ENCODE data around the gene SIGLEC15. TPM values are rescaled to one million over a fixed set of nuclear protein-coding genes. Genes with fewer than 3 reads are reported as not detected.
"Not testable (repeated sequence)": the region's sequence is repeated elsewhere in the genome, so short reads cannot be mapped to it uniquely, and the experiment has no call there.

SIGLEC15 gene
- total and polyA plus RNA-seq, 12 donors, result 0.03 to 0.38 (median 0.20) TPM; not detected in 6

- Histone ChIP-seq H3K4me1 (no peaks in the 10 kb centered on the region), H3K4me3 (no peak overlapping the region), H3K27ac (no peak overlapping the region), H3K9me3 (no peaks in the 10 kb centered on the region), H3K27me3 (peaks cover 0 to under 1% (median 0%) of the 10 kb centered on the region in 7 donors), H3K36me3 (peaks cover 0 to 20% (median 0%) of the 10 kb centered on the region in 9 donors)
- intact Hi-C loops (cut with DNase I), result loop anchor here in 1 of 10 donors (10.0 kb wide), 1 partner anchor 121 kb away; the partner anchor contains the start of gene SLC14A1
- TF ChIP-seq, protein P1, sequence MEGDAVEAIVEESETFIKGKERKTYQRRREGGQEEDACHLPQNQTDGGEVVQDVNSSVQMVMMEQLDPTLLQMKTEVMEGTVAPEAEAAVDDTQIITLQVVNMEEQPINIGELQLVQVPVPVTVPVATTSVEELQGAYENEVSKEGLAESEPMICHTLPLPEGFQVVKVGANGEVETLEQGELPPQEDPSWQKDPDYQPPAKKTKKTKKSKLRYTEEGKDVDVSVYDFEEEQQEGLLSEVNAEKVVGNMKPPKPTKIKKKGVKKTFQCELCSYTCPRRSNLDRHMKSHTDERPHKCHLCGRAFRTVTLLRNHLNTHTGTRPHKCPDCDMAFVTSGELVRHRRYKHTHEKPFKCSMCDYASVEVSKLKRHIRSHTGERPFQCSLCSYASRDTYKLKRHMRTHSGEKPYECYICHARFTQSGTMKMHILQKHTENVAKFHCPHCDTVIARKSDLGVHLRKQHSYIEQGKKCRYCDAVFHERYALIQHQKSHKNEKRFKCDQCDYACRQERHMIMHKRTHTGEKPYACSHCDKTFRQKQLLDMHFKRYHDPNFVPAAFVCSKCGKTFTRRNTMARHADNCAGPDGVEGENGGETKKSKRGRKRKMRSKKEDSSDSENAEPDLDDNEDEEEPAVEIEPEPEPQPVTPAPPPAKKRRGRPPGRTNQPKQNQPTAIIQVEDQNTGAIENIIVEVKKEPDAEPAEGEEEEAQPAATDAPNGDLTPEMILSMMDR (IDR thresholded peaks at IDR 0.05), result no peak
- DNase-seq (no peak), ATAC-seq (peak in 1 of 8 donors; percentile 10)
- 40 to 51% methylated on average over 8 of the region's 8 CpGs for WGBS, 2 donors
Observed at GRCh38 chr18:45845410-45845809, 19.9 kb downstream of the SIGLEC15 start.

DNA sequence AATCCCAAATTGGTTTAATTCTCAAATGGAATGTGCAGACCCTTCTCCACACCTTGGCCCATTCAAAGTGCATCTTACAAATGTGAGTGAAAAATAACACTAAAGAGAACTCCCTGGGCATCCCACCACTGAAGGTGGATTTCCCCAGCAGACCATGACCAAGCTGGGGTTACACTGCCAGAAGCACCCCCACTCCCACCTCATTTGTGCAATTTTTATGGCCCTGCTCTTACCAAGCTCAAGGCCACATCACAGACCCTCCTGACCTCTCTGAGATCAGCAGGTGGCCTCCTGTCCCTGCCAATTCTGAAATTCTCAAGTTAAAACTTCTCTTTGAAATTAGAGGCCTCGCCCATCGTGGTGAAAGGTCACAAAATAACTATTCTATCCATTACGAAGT lies 21.6 kb downstream of the SIGLEC15 start:
- Histone ChIP-seq H3K4me1 (peaks cover 0 to 13% (median 3%) of the 10 kb centered on the region in 9 donors), H3K36me3 (peaks cover 0 to 34% (median under 1%) of the 10 kb centered on the region in 9 donors), H3K9me3 (no peaks in the 10 kb centered on the region), H3K27ac (no peak overlapping the region), H3K27me3 (no peaks in the 10 kb centered on the region), H3K4me3 (no peak overlapping the region)
- WGBS, 2 donors, result 66 to 72% methylated on average over 3 of the region's 3 CpGs
- no peak for DNase-seq
- ATAC-seq, result no peak
- intact Hi-C loops (cut with DNase I), result loop anchor here in 1 of 10 donors (10.0 kb wide), 1 partner anchor 122 kb away; the partner anchor contains the start of gene SLC14A1
- TF ChIP-seq, protein P1 (IDR thresholded peaks at IDR 0.05), result no peak

- not testable (repeated sequence) for DNase-seq
Observed at GRCh38 chr18:45848643-45849042, 23.2 kb downstream of the SIGLEC15 start.

DNA sequence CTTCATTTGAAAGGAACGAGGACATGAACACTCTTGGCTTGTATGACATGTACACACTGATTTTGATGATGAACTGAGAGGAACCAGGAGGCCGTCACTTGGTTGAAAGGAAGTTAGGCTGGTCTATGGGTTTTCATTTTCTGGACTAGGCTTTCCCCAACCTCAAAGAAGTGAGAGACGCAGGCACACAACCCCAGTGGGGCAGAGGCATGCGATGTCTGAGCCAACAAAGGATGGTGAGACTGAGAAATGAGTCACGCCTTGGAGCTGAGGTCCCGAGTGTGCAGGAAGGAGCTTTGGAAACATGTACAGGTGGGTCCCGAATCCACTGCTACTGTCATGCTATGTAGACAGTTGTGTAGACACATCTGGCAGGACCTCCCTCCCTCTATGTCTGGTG lies 24.1 kb downstream of the SIGLEC15 start:
- no peaks in the 10 kb centered on the region for H3K9me3 ChIP-seq
- H3K4me3 ChIP-seq, result no peak overlapping the region
- peak in 1 of 8 donors; percentile 19 for ATAC-seq
- DNase-seq, result no peak
- H3K36me3 ChIP-seq, result peaks cover 0 to 58% (median 11%) of the 10 kb centered on the region in 9 donors
- TF ChIP-seq, protein P1 (IDR thresholded peaks at IDR 0.05), result no peak
- H3K4me1 ChIP-seq, result peaks cover 0 to 13% (median 3%) of the 10 kb centered on the region in 9 donors
- intact Hi-C loops (cut with DNase I), result loop anchor here in 1 of 10 donors (10.0 kb wide), 1 partner anchor 125 kb away; the partner anchor contains the start of gene SLC14A1
- H3K27ac ChIP-seq, result no peak overlapping the region
- WGBS, 2 donors, result 95 to 97% methylated on average over 7 of the region's 7 CpGs
- no peaks in the 10 kb centered on the region for H3K27me3 ChIP-seq

More at GRCh38 chr18:45848643-45849042, 23.2 kb downstream of the SIGLEC15 start:
- H3K36me3 ChIP-seq, result peaks cover 0 to 49% (median 11%) of the 10 kb centered on the region in 9 donors
- WGBS, 2 donors, result 98 to 99% methylated on average over 13 of the region's 13 CpGs
- ATAC-seq, H3K27me3 ChIP-seq, H3K4me3 ChIP-seq, H3K9me3 ChIP-seq, H3K27ac ChIP-seq: not testable (repeated sequence)
- intact Hi-C loops (cut with DNase I), result loop anchor here in 1 of 10 donors (10.0 kb wide), 1 partner anchor 124 kb away; the partner anchor contains the start of gene SLC14A1
- peaks cover 0 to 13% (median 3%) of the 10 kb centered on the region in 9 donors for H3K4me1 ChIP-seq

- intact Hi-C loops (cut with DNase I), result loop anchor here in 1 of 10 donors (10.0 kb wide), 1 partner anchor 135 kb away; no protein-coding TSS in a partner anchor
- Histone ChIP-seq H3K4me1 (peaks cover 0 to 13% (median 3%) of the 10 kb centered on the region in 9 donors), H3K9me3 (no peaks in the 10 kb centered on the region), H3K27me3 (no peaks in the 10 kb centered on the region), H3K27ac (no peak overlapping the region), H3K4me3 (no peak overlapping the region), H3K36me3 (peaks cover 0 to 63% (median 11%) of the 10 kb centered on the region in 9 donors)
- TF ChIP-seq, protein P1 (IDR thresholded peaks at IDR 0.05), result peak in 3 of 9 donors; percentile 10 to 26 (median 22)
- DNase-seq, result no peak
- WGBS, 2 donors, result 73 to 93% methylated on average over 10 of the region's 10 CpGs
- no peak for ATAC-seq
Observed at GRCh38 chr18:45850021-45850420, 24.5 kb downstream of the SIGLEC15 start.
